Measurements from ENCODE around the gene ZNF385C. TPM values are rescaled to one million over a fixed set of nuclear protein-coding genes. Genes with fewer than 3 reads are reported as not detected.

ZNF385C gene
- polyA plus RNA-seq, 3 donors from 2014 or later: 0.44 TPM; not detected in 2

GRCh38 chr17:42072323-42073187 is 25.7 kb downstream of the ZNF385C start:
- H3K36me3 Mint-ChIP-seq: no peaks in the 10 kb centered on the region

GRCh38 chr17:42071810-42072209 is 26.5 kb downstream of the ZNF385C start:
- Mint-ChIP-seq H3K4me3 (peak overlapping the region in 2 of 5 donors; percentile 6 to 38), H3K36me3 (no peaks in the 10 kb centered on the region), H3K27me3 (ENCODE audit: low read depth in 3 of 3) (peaks cover 4 to 7% (median 6%) of the 10 kb centered on the region in 3 donors), H3K9me3 (no peaks in the 10 kb centered on the region), H3K4me1 (peaks cover 0 to 4% of the 10 kb centered on the region in 2 donors), H3K27ac (no peak overlapping the region)
- no peak for DNase-seq

More at GRCh38 chr17:42072323-42073187, 25.7 kb downstream of the ZNF385C start:
- DNase-seq: no peak
- H3K27me3 Mint-ChIP-seq (ENCODE audit: low read depth in 3 of 3): peaks cover 4 to 7% (median 6%) of the 10 kb centered on the region in 3 donors
- H3K27ac Mint-ChIP-seq: no peak overlapping the region
- peak overlapping the region in 3 of 5 donors; percentile 27 to 44 (median 27) for H3K4me3 Mint-ChIP-seq
- no peaks in the 10 kb centered on the region for H3K9me3 Mint-ChIP-seq
- peaks cover 0 to 4% of the 10 kb centered on the region in 2 donors for H3K4me1 Mint-ChIP-seq

DNA sequence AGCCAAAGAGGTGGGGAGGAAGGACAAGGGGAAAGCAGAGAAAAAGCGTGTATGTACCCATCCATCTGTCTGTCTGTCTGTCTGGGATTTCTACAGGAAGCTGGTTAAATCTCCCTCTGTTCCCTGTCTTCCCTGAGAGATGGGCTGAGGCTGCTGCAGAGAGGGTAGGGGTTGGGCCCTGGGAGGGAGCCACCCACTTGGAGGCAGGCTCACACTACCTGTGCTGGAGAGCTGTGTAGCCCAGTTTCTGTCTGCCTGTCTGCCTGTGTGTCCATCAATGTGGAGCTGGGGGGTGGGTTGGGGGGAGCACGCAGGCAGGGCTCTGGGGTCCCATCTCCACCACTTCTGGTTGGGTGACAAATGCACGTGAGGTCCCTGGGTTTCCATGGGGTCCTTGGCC is 29.3 kb downstream of the ZNF385C start:
- Mint-ChIP-seq H3K27ac (no peak overlapping the region), H3K4me3 (no peak overlapping the region), H3K4me1 (peaks cover 1 to 7% of the 10 kb centered on the region in 2 donors), H3K36me3 (no peaks in the 10 kb centered on the region), H3K27me3 (ENCODE audit: low read depth in 3 of 3) (peaks cover 3 to 8% (median 5%) of the 10 kb centered on the region in 3 donors), H3K9me3 (no peaks in the 10 kb centered on the region)
- DNase-seq: no peak

DNA sequence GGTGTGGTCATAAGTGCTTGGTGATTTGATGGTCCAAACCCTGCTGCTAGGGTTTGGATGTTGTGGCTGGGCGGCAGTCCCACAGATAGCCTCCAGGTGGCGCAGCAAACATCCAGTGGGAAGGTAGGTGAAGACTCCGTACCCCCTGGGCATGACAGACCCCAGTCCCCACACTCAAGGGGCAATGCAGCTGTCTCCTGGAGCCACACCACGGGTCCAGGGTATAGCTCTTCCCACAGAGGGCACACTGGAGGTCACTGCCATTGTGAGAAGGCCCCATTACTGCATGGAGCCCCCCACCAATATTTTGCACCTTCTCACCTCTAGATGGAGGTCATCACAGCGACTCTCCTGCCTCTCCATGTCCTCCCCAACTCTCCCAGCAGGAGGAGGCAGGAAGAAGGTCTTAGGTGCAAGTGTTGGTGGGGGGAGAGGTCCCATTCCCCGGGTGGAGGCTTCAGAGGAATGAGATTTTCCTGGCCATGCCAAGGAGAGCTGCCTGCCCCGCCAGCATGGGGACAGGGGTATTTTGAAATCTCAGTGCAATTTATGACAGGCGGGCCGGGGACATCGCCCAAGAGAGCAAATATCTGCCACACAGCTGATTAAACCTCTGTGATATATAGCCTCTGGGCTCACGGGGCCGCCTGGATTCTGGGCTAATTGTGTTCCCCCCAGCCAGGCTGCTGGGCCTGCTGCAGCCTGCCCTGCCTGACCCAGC is 30.7 kb downstream of the ZNF385C start:
- H3K27ac Mint-ChIP-seq: no peak overlapping the region
- H3K4me1 Mint-ChIP-seq: peaks cover 7 to 14% of the 10 kb centered on the region in 2 donors
- H3K27me3 Mint-ChIP-seq (ENCODE audit: low read depth in 3 of 3): peaks cover 0 to 3% (median 2%) of the 10 kb centered on the region in 3 donors
- no peaks in the 10 kb centered on the region for H3K9me3 Mint-ChIP-seq
- DNase-seq: peak; percentile 45 to 58 (median 51)
- H3K4me3 Mint-ChIP-seq: no peak overlapping the region
- no peaks in the 10 kb centered on the region for H3K36me3 Mint-ChIP-seq

DNA sequence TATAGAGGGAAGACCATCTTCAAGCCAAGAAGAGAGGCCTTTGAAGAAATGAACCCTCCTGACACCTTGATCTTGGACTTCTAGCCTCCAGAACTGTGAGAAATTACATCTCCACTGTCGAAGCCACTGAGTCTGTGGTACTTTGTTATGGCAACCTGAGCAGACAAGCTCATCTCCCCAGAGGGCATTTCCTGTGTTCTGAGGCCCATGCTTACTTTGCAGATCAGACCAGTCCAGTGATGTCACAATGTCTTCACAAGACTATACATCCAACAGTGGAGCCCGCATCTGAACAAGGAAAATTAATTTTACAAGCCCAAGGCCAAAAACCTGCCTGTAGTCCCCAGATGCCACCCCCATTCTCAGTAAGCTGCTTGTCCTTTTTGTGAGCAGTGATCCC is 33.1 kb downstream of the ZNF385C start:
- no peak overlapping the region for H3K27ac Mint-ChIP-seq
- peaks cover 7 to 10% of the 10 kb centered on the region in 2 donors for H3K4me1 Mint-ChIP-seq
- H3K27me3 Mint-ChIP-seq (ENCODE audit: low read depth in 3 of 3): peaks cover 0 to 5% (median 5%) of the 10 kb centered on the region in 3 donors
- no peaks in the 10 kb centered on the region for H3K9me3 Mint-ChIP-seq
- no peak for DNase-seq
- H3K36me3 Mint-ChIP-seq: no peaks in the 10 kb centered on the region
- no peak overlapping the region for H3K4me3 Mint-ChIP-seq

DNA sequence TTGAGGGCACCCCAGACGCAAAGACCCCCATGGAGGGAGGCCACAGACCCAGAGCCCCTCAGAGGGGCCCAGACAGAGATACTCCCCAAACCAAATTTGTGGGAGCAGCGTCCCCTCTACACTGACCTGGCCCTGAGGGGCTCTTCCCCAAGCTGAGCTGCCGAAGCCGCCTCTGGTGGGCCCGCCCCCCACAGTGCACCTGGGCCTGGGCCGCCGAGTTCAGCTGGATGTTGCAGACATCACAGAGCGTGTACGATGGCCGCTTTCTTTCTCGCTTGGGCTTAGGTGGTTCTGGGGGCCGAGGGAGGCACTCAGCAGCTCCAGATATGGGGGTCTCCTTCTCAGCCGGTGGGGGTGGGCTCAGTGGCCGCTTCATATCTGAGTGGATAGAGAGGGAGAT is 35.6 kb downstream of the ZNF385C start:
- H3K4me1 Mint-ChIP-seq: peaks cover 7 to 10% of the 10 kb centered on the region in 2 donors
- no peak overlapping the region for H3K27ac Mint-ChIP-seq
- peaks cover 0 to 5% (median 4%) of the 10 kb centered on the region in 3 donors for H3K27me3 Mint-ChIP-seq (ENCODE audit: low read depth in 3 of 3)
- no peaks in the 10 kb centered on the region for H3K9me3 Mint-ChIP-seq
- DNase-seq: no peak
- H3K4me3 Mint-ChIP-seq: no peak overlapping the region
- H3K36me3 Mint-ChIP-seq: no peaks in the 10 kb centered on the region

DNA sequence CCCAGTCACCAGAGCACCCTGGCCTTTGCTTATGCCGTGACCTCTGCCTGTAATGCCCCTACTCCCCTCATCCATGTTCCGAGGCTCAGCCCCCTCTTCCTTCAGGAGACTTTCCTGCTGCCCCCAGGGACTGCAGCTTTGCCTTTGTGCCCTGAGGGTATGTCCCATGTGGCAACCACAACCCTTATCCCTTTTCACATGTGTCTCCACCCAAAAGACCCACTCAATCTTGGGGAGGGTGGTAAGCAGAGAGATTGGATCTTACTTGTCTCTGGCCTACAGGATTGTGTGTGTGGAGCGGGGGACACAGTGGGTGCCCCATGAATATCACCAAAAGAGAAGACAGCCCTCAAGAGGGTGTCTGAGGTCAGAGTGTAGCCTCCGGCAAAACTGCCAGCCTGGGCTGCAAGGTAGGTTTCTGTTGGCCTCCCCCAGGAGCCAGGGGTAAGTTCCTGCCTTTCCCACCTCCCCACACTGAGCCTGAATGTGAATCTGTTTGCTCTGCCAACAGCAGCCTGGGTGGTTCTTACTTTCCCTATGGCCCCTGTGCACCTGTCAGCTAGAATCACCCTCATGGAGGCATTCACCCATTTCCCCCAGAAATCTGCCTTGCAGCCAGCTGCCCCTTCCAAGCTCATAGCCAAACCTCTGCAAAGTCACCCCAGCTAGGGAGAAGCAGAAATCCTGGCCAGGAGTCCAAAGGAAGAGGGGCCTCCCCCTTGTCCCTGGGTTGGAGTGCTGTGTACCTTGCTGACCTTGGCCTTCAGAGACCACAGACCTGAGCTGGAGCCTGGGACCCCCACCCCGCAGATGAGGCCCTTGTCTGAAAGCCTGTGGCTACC is 36.4 kb downstream of the ZNF385C start:
- no peak for DNase-seq
- Mint-ChIP-seq H3K27ac (no peak overlapping the region), H3K27me3 (ENCODE audit: low read depth in 3 of 3) (peaks cover 0 to 5% (median 4%) of the 10 kb centered on the region in 3 donors), H3K4me1 (peaks cover 7 to 10% of the 10 kb centered on the region in 2 donors), H3K4me3 (no peak overlapping the region), H3K9me3 (no peaks in the 10 kb centered on the region), H3K36me3 (no peaks in the 10 kb centered on the region)

DNA sequence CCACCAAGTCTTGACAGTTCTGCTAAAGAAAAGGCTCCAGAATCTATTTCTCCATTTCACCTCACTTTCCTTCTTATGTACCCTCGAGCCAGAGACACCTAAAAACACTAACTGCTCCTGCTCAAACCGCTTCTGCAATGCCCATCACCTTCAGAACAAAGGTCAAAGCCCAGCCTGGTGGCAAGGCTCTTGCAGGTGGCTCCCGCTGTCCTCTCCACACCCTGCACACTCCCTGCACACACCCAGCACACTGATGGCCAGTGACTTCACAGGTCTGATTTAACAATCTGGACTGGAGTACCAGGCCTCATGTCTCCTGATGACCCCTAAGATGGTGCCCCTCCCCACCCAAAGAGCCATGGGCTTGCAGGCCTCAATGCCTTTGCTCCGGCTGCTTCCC is 38.0 kb downstream of the ZNF385C start:
- Mint-ChIP-seq H3K4me1 (peaks cover 7 to 10% of the 10 kb centered on the region in 2 donors), H3K27me3 (ENCODE audit: low read depth in 3 of 3) (peaks cover 0 to 4% (median 3%) of the 10 kb centered on the region in 3 donors), H3K9me3 (no peaks in the 10 kb centered on the region), H3K27ac (no peak overlapping the region), H3K4me3 (no peak overlapping the region), H3K36me3 (no peaks in the 10 kb centered on the region)
- no peak for DNase-seq

GRCh38 chr17:42059815-42060214 is 38.5 kb downstream of the ZNF385C start:
- H3K36me3 Mint-ChIP-seq: no peaks in the 10 kb centered on the region
- DNase-seq: no peak
- peaks cover 7 to 10% of the 10 kb centered on the region in 2 donors for H3K4me1 Mint-ChIP-seq
- H3K9me3 Mint-ChIP-seq: no peaks in the 10 kb centered on the region
- no peak overlapping the region for H3K27ac Mint-ChIP-seq
- no peak overlapping the region for H3K4me3 Mint-ChIP-seq
- H3K27me3 Mint-ChIP-seq (ENCODE audit: low read depth in 3 of 3): peaks cover 0 to 4% (median 3%) of the 10 kb centered on the region in 3 donors

DNA sequence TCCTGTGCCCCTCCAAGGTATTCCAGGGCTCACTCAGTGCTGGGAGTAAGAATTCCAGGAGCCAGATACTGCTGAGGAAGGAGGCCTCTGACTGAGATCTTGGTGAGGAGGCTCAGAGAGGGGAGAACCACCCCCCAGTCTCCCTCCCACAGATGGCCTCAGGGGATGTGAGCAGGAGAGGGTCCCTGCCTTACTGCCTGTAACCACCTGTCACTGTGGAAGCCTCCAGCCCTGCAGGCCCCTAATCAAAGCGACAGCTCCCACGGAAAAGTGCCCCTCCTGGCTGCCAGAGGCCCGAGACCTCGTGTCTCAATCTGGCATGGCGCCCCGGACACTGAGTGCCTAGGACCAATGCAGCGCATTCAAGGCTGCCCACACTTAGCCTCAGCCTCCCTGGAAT is 40.2 kb downstream of the ZNF385C start:
- Mint-ChIP-seq H3K9me3 (no peaks in the 10 kb centered on the region), H3K4me1 (no peaks in the 10 kb centered on the region), H3K27me3 (ENCODE audit: low read depth in 3 of 3) (peaks cover 0 to 3% (median 2%) of the 10 kb centered on the region in 3 donors), H3K27ac (no peak overlapping the region), H3K36me3 (no peaks in the 10 kb centered on the region), H3K4me3 (no peak overlapping the region)
- no peak for DNase-seq

GRCh38 chr17:42056635-42057034 is 41.6 kb downstream of the ZNF385C start:
- Mint-ChIP-seq H3K27me3 (ENCODE audit: low read depth in 3 of 3) (peaks cover 0 to 6% (median 3%) of the 10 kb centered on the region in 3 donors), H3K36me3 (no peaks in the 10 kb centered on the region), H3K27ac (no peak overlapping the region), H3K4me3 (no peak overlapping the region), H3K9me3 (no peaks in the 10 kb centered on the region), H3K4me1 (no peaks in the 10 kb centered on the region)
- DNase-seq: no peak

DNA sequence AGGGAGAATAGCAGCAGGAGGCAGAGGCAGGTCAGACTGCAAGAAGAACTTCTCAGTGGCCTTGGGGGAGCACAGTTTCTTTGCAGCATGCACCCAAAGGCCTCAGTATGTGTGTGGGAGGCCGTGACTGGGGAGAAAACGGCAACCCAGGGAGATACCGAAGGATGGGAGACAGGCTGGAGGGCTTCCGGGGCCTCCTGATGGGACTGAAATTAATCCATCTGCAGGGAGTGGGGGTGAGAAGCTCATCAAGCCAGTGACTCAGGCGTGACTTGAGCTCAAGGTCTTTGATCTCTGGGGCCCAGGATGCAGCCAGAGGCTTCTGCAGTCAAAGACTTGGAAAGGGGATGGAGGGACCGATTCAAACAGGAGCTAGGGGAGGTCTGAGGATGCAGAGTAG is 42.8 kb downstream of the ZNF385C start:
- Mint-ChIP-seq H3K4me3 (no peak overlapping the region), H3K27me3 (ENCODE audit: low read depth in 3 of 3) (peaks cover 3 to 6% (median 6%) of the 10 kb centered on the region in 3 donors), H3K9me3 (no peaks in the 10 kb centered on the region), H3K36me3 (no peaks in the 10 kb centered on the region), H3K4me1 (peaks cover 0 to 5% of the 10 kb centered on the region in 2 donors), H3K27ac (no peak overlapping the region)
- DNase-seq: no peak

GRCh38 chr17:42055027-42055426 is 43.2 kb downstream of the ZNF385C start:
- Mint-ChIP-seq H3K36me3 (no peaks in the 10 kb centered on the region), H3K9me3 (no peaks in the 10 kb centered on the region), H3K4me1 (peaks cover 0 to 5% of the 10 kb centered on the region in 2 donors), H3K4me3 (no peak overlapping the region), H3K27ac (no peak overlapping the region), H3K27me3 (ENCODE audit: low read depth in 3 of 3) (peaks cover 3 to 6% (median 6%) of the 10 kb centered on the region in 3 donors)
- no peak for DNase-seq

All from immature natural killer cell (primary cell).